ENCODE results near the gene XNDC1N. TPM values are rescaled to one million over a fixed set of nuclear protein-coding genes. Genes with fewer than 3 reads are reported as not detected.

Gene XNDC1N
- total RNA-seq (2021) (15.8 and 16.8 TPM in 2 replicates), Bru-seq, nascent RNA (percentile 67 among the genes with signal in this experiment), BruChase-seq, experiment 1, labeled RNA remaining after a 2-hour chase (percentile 78 among the genes with signal in this experiment), BruChase-seq, experiment 2, labeled RNA remaining after a 6-hour chase (percentile 68 among the genes with signal in this experiment)
- long read RNA-seq, partial matches to known transcripts: 0 of 9 reads
- long read RNA-seq, other reads (novel, unspliced or antisense): 9 of 9 reads

- BruUV-seq (replicated peaks): TSS peak; percentile 73
Observed at GRCh38 chr11:71927820-71928736, at the start of gene XNDC1N. Gene XNDC1N, minus strand, starts transcription at chr11:71928594. Its CDS starts 5,241 bp downstream, at chr11:71923353.

GRCh38 chr11:71977743-71978418 is 49.5 kb upstream of the XNDC1N start:
- no TSS peak for BruUV-seq (replicated peaks)
- Histone ChIP-seq H3K4me1 (ENCODE audit: insufficient read depth, low read length, poor library complexity, severe bottlenecking) (no peaks in the 10 kb centered on the region), H3K36me3 (ENCODE audit: insufficient read depth, low read length, poor library complexity, severe bottlenecking) (no peaks in the 10 kb centered on the region), H3K4me3 (ENCODE audit: low read depth, low read length, poor library complexity, severe bottlenecking) (no peak overlapping the region), H3K9me3 (ENCODE audit: low read depth, low read length, poor library complexity, severe bottlenecking) (no peaks in the 10 kb centered on the region), H3K27me3 (replicated peaks; ENCODE audit: insufficient read depth, low read depth, low read length, poor library complexity) (no peaks in the 10 kb centered on the region), H3K27ac (ENCODE audit: low read depth, low read length, poor library complexity, severe bottlenecking) (no peak overlapping the region)
- CTCF ChIA-PET: interaction anchor here (1.2 kb wide), 1 partner anchor 178 kb away, joined by 3 read pairs; no protein-coding TSS in a partner anchor
- TF ChIP-seq CTCF (conservative IDR thresholded peaks at IDR 0.05; ENCODE audit: low read depth, low read length) (peak; percentile 90), EZH2 (IDR thresholded peaks at IDR 0.05; ENCODE audit: borderline replicate concordance, low read depth, low read length, poor library complexity, severe bottlenecking) (no peak)
- POLR2A ChIA-PET (ENCODE audit: low non-redundant PET): no interaction called here
- DNase-seq (ENCODE audit: low spot score): peak; percentile 74
- intact Hi-C loops (cut with micrococcal nuclease; ENCODE audit: unreplicated experiment): loop anchor here (2.0 to 5.0 kb wide), 3 partner anchors 113 to 453 kb away; no protein-coding TSS in a partner anchor

More at GRCh38 chr11:71927820-71928736, at the start of gene XNDC1N:
- Histone ChIP-seq H3K4me3 (ENCODE audit: low read depth, low read length, poor library complexity, severe bottlenecking) (peak within 1 kb of the TSS; percentile 71), H3K27ac (ENCODE audit: low read depth, low read length, poor library complexity, severe bottlenecking) (peak within 1 kb of the TSS; percentile 99), H3K27me3 (replicated peaks; ENCODE audit: insufficient read depth, low read depth, low read length, poor library complexity) (no peaks in the 10 kb centered on the region), H3K9me3 (ENCODE audit: low read depth, low read length, poor library complexity, severe bottlenecking) (no peaks in the 10 kb centered on the region), H3K36me3 (ENCODE audit: insufficient read depth, low read length, poor library complexity, severe bottlenecking) (peaks cover 7% of the 10 kb centered on the region), H3K4me1 (ENCODE audit: insufficient read depth, low read length, poor library complexity, severe bottlenecking) (peaks cover 13% of the 10 kb centered on the region)
- POLR2A ChIA-PET (ENCODE audit: low non-redundant PET): no interaction called here
- intact Hi-C loops (cut with micrococcal nuclease; ENCODE audit: unreplicated experiment): no loop called here
- TF ChIP-seq EZH2 (IDR thresholded peaks at IDR 0.05; ENCODE audit: borderline replicate concordance, low read depth, low read length, poor library complexity, severe bottlenecking): no peak
- TF ChIP-seq CTCF (conservative IDR thresholded peaks at IDR 0.05; ENCODE audit: low read depth, low read length): no peak
- CTCF ChIA-PET: no interaction called here
- DNase-seq (ENCODE audit: low spot score): peak; percentile 97

- Histone ChIP-seq H3K27ac (ENCODE audit: low read depth, low read length, poor library complexity, severe bottlenecking) (no peak overlapping the region), H3K4me1 (ENCODE audit: insufficient read depth, low read length, poor library complexity, severe bottlenecking) (no peaks in the 10 kb centered on the region), H3K4me3 (ENCODE audit: low read depth, low read length, poor library complexity, severe bottlenecking) (no peak overlapping the region), H3K9me3 (ENCODE audit: low read depth, low read length, poor library complexity, severe bottlenecking) (no peaks in the 10 kb centered on the region), H3K36me3 (ENCODE audit: insufficient read depth, low read length, poor library complexity, severe bottlenecking) (no peaks in the 10 kb centered on the region), H3K27me3 (replicated peaks; ENCODE audit: insufficient read depth, low read depth, low read length, poor library complexity) (no peaks in the 10 kb centered on the region)
- CTCF ChIA-PET: interaction anchor here (0.6 to 1.2 kb wide), 2 partner anchors 167 to 177 kb away, joined by 3 read pairs; no protein-coding TSS in a partner anchor
- no peak for DNase-seq (ENCODE audit: low spot score)
- POLR2A ChIA-PET (ENCODE audit: low non-redundant PET): no interaction called here
- no TSS peak for BruUV-seq (replicated peaks)
- intact Hi-C loops (cut with micrococcal nuclease; ENCODE audit: unreplicated experiment): loop anchor here (2.0 to 5.0 kb wide), 3 partner anchors 114 to 454 kb away; no protein-coding TSS in a partner anchor
- TF ChIP-seq EZH2 (IDR thresholded peaks at IDR 0.05; ENCODE audit: borderline replicate concordance, low read depth, low read length, poor library complexity, severe bottlenecking): no peak
- TF ChIP-seq CTCF (conservative IDR thresholded peaks at IDR 0.05; ENCODE audit: low read depth, low read length): no peak
Observed at GRCh38 chr11:71977090-71977489, 48.7 kb upstream of the XNDC1N start.

Measured in A673 (cell line).